ENCODE measurements around the gene NAALADL2.

NAALADL2 gene

DNA sequence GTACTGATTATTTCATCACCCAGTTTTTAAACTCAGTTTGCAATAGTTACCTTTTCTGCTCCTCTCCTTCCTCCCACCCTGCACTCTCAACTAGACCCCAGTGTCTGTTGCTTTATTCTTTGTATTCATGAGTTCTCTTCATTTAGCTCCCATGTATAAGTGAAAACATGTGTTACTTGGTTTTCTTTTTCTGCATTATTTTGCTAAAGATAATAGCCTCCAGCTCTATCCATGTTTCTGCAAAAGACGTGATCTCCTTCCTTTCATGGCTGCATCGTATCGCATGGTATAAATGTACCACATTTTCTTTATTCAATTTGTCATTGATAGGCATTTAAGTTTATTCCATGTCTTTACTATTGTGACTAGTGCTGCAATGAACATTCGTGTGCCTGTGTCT, 79.0 kb downstream of the NAALADL2 start:
- DNase-seq = no peak
- no peaks in the 10 kb centered on the region for H3K4me1 Mint-ChIP-seq
- no peak overlapping the region for H3K27ac Mint-ChIP-seq
- no peaks in the 10 kb centered on the region for H3K27me3 Mint-ChIP-seq
- H3K4me3 Mint-ChIP-seq = no peak overlapping the region
- CTCF ChIA-PET = no interaction called here
- no peaks in the 10 kb centered on the region for H3K36me3 Mint-ChIP-seq
- H3K9me3 Mint-ChIP-seq = peaks cover 14% of the 10 kb centered on the region

DNA sequence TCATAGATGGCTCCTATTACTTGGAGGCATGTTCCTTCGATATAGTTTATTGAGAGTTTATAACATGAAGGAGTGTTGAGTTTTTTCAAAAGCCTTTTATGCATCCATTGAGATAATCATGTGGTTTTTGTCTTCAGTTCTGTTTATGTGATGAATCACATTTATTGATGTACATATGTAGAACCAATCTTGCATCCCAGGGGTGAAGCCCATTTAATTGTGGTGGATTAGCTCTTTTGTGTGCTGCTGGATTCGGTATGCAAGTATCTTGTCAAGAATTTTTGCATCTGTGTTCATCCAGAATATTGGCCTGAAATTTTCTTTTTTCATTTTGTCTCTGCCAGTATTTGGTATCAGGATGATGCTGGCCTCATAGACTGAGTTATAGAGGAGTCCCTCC, 81.0 kb downstream of the NAALADL2 start:
- Mint-ChIP-seq H3K4me1 (no peaks in the 10 kb centered on the region), H3K27ac (no peak overlapping the region), H3K9me3 (peaks cover 20% of the 10 kb centered on the region), H3K36me3 (no peaks in the 10 kb centered on the region), H3K4me3 (no peak overlapping the region), H3K27me3 (no peaks in the 10 kb centered on the region)
- no peak for DNase-seq
- CTCF ChIA-PET = no interaction called here

DNA sequence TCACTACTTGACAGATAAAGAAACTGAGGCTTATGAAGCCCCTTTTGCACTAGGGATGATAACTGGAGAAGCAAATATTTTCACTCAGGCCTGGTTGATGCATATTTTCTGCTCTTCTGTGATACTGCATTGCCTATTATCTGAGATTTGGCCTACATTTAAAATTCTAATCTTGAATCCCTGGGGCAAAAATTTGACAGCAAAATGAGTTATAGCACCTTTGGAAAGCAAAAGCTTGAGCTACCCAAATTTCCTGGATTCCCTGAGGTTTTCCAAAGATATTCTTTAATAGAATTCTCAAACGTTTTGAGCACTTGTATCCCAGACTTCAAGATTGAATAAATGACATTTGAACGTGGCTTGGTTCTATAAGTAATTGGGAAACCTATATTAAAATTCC, 86.1 kb downstream of the NAALADL2 start:
- H3K9me3 Mint-ChIP-seq = peaks cover 25% of the 10 kb centered on the region
- H3K27me3 Mint-ChIP-seq = no peaks in the 10 kb centered on the region
- no peak for DNase-seq
- CTCF ChIA-PET = no interaction called here
- H3K4me1 Mint-ChIP-seq = no peaks in the 10 kb centered on the region
- H3K36me3 Mint-ChIP-seq = no peaks in the 10 kb centered on the region
- no peak overlapping the region for H3K4me3 Mint-ChIP-seq
- no peak overlapping the region for H3K27ac Mint-ChIP-seq

GRCh38 chr3:174945951-174946350, 86.8 kb downstream of the NAALADL2 start:
- CTCF ChIA-PET = no interaction called here
- Mint-ChIP-seq H3K9me3 (peaks cover 20% of the 10 kb centered on the region), H3K4me1 (no peaks in the 10 kb centered on the region), H3K4me3 (no peak overlapping the region), H3K27ac (no peak overlapping the region), H3K27me3 (no peaks in the 10 kb centered on the region), H3K36me3 (no peaks in the 10 kb centered on the region)
- DNase-seq = no peak

GRCh38 chr3:174949523-174949922, 90.4 kb downstream of the NAALADL2 start:
- Mint-ChIP-seq H3K27me3 (no peaks in the 10 kb centered on the region), H3K4me1 (no peaks in the 10 kb centered on the region), H3K9me3 (peaks cover 6% of the 10 kb centered on the region), H3K36me3 (no peaks in the 10 kb centered on the region), H3K4me3 (no peak overlapping the region), H3K27ac (no peak overlapping the region)
- CTCF ChIA-PET = no interaction called here
- no peak for DNase-seq

GRCh38 chr3:174951034-174951433, 91.9 kb downstream of the NAALADL2 start:
- CTCF ChIA-PET = no interaction called here
- Mint-ChIP-seq H3K4me1 (no peaks in the 10 kb centered on the region), H3K27me3 (no peaks in the 10 kb centered on the region), H3K9me3 (peaks cover 6% of the 10 kb centered on the region), H3K36me3 (no peaks in the 10 kb centered on the region), H3K4me3 (no peak overlapping the region), H3K27ac (no peak overlapping the region)
- no peak for DNase-seq

DNA sequence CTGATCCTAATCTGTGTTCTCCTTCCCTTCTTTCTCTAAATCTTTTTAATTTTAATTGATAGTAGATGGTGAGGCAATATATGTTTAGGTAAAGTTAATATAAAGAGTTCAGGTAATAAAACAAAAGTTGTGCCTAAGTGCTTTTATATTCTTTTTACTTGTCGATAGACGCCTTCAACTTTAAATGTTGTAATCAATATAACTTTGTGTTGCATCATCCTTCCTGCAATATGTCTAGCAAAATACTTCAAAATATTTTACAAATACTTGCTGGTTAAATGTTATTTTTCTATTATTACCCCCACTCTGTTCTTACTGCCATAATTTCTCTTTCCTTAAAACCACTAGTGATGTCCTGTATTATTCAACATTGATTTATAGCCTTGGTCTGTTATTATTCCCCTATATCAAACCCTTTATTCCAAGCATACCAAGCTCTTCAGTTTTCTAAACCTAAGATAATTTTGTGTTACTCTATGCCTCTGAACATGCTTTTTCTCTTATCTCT, 92.4 kb downstream of the NAALADL2 start:
- H3K9me3 Mint-ChIP-seq = peaks cover 6% of the 10 kb centered on the region
- H3K36me3 Mint-ChIP-seq = no peaks in the 10 kb centered on the region
- no peaks in the 10 kb centered on the region for H3K27me3 Mint-ChIP-seq
- no peak for DNase-seq
- CTCF ChIA-PET = no interaction called here
- H3K4me1 Mint-ChIP-seq = no peaks in the 10 kb centered on the region
- no peak overlapping the region for H3K27ac Mint-ChIP-seq
- no peak overlapping the region for H3K4me3 Mint-ChIP-seq

GRCh38 chr3:174953068-174953467, 93.9 kb downstream of the NAALADL2 start:
- CTCF ChIA-PET = no interaction called here
- Mint-ChIP-seq H3K36me3 (no peaks in the 10 kb centered on the region), H3K4me1 (no peaks in the 10 kb centered on the region), H3K4me3 (no peak overlapping the region), H3K27me3 (no peaks in the 10 kb centered on the region), H3K27ac (no peak overlapping the region), H3K9me3 (peaks cover 6% of the 10 kb centered on the region)
- DNase-seq = no peak

- Mint-ChIP-seq H3K4me3 (no peak overlapping the region), H3K36me3 (no peaks in the 10 kb centered on the region), H3K27ac (no peak overlapping the region), H3K27me3 (no peaks in the 10 kb centered on the region), H3K9me3 (no peaks in the 10 kb centered on the region), H3K4me1 (no peaks in the 10 kb centered on the region)
- DNase-seq = no peak
- CTCF ChIA-PET = no interaction called here
Measured at GRCh38 chr3:174955513-174956016, 96.4 kb downstream of the NAALADL2 start.

GRCh38 chr3:174957081-174957480, 97.9 kb downstream of the NAALADL2 start:
- H3K9me3 Mint-ChIP-seq = no peaks in the 10 kb centered on the region
- no peaks in the 10 kb centered on the region for H3K4me1 Mint-ChIP-seq
- no peaks in the 10 kb centered on the region for H3K36me3 Mint-ChIP-seq
- DNase-seq = no peak
- H3K4me3 Mint-ChIP-seq = no peak overlapping the region
- CTCF ChIA-PET = no interaction called here
- no peak overlapping the region for H3K27ac Mint-ChIP-seq
- no peaks in the 10 kb centered on the region for H3K27me3 Mint-ChIP-seq

DNA sequence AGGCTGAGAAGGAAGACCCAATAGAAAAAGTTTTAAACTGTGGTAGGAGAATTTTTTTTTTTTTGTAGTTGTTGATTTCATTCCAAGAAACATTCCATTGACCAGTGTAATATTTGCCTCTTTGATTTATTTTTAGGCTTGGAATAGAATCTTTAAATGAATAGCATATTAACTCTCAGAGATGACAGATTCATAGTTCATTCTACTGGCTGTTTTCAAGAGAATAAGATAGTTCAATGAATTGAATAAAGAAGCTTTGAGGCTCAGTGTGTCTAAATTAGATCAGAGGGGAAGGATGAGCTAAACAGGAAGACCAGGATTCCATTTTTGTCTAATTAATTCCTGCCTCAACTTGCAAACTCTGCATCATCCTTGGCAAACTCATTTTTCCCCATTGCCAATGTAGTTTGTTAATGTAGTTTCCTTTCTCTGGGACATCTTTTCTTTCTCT, 98.4 kb downstream of the NAALADL2 start:
- no peak overlapping the region for H3K27ac Mint-ChIP-seq
- H3K4me1 Mint-ChIP-seq = no peaks in the 10 kb centered on the region
- H3K4me3 Mint-ChIP-seq = no peak overlapping the region
- H3K9me3 Mint-ChIP-seq = no peaks in the 10 kb centered on the region
- no peaks in the 10 kb centered on the region for H3K36me3 Mint-ChIP-seq
- no peaks in the 10 kb centered on the region for H3K27me3 Mint-ChIP-seq
- no peak for DNase-seq
- CTCF ChIA-PET = no interaction called here

DNA sequence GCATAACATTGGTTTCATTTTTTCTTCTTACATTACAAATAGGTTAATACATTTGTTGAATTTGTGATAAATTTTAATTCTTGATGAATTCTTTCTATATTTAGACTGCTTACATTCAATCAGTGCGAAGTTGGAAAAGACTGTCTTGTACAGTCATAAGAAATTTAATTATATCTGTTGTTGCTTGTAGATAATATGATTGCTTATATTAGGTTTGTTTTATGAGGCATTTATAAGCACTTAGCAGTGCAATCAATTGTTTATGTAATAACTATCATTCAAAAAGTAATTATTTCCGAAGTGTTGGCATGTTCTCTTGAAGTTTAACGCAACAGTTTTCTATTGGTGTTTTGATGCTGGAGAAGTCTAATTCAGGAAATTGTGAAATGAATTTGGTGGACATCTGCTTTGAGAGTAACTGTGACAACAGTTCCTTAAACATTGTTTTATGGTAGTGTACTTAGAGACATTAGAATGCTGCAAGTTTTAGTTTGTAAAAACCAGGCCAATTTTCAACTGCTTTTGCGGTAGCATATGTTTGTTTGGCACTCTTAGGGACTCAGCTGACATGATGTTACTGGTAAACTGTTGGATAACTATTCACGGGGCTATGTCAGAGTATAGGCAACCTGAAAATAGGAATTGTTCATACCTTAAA, 99.7 kb downstream of the NAALADL2 start:
- DNase-seq = no peak
- no peaks in the 10 kb centered on the region for H3K27me3 Mint-ChIP-seq
- H3K9me3 Mint-ChIP-seq = no peaks in the 10 kb centered on the region

DNA sequence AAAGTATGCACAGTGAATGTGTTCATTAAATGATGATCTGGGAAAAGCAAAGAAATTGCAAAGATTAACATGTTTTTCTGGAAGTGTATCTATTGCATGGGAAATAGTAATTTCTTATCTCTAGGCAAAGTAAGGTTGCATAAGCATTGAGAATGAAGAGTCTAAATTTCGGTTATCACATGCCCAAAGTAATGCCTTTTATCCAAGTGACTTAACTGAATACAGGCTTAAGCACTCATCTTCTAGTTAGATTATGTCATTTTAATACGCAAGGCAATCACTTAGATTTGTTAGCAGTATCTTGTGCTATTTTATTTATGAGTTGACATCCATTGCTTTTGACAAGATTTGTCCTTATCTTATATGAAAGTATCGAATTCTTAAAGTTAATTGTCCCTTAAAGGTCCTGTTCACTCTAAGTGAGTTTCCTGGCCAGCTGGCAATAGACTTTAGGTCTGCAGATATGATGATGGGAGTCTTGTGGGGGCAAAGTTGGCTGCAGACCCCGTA, 100.5 kb downstream of the NAALADL2 start:
- no peaks in the 10 kb centered on the region for H3K36me3 Mint-ChIP-seq
- no peaks in the 10 kb centered on the region for H3K9me3 Mint-ChIP-seq
- no peak overlapping the region for H3K4me3 Mint-ChIP-seq
- DNase-seq = no peak
- CTCF ChIA-PET = no interaction called here
- H3K27me3 Mint-ChIP-seq = no peaks in the 10 kb centered on the region
- H3K4me1 Mint-ChIP-seq = no peaks in the 10 kb centered on the region
- H3K27ac Mint-ChIP-seq = no peak overlapping the region

More for the DNA sequence above, 99.7 kb downstream of the NAALADL2 start:
- CTCF ChIA-PET = no interaction called here
- Mint-ChIP-seq H3K4me1 (no peaks in the 10 kb centered on the region), H3K27ac (no peak overlapping the region), H3K4me3 (no peak overlapping the region), H3K36me3 (no peaks in the 10 kb centered on the region)

DNA sequence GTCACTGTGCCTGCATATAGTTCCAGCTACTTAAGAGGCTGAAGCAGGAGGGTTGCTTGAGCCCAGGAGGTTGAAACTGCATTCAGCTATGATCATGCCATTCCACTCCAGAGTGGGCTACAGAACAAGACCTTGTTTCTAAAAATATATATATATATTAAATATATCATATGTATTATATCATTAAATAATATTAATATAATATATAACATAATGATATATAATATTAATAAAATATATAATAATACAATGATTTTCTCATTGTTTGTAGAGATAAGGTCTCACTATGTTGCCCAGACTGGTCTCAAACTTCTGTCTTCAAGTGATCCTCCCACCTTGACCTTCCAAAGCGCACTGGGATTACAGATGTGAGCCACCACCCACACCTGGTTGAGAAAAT, 101.8 kb downstream of the NAALADL2 start:
- Mint-ChIP-seq H3K4me1 (no peaks in the 10 kb centered on the region), H3K27me3 (no peaks in the 10 kb centered on the region), H3K36me3 (no peaks in the 10 kb centered on the region), H3K9me3 (no peaks in the 10 kb centered on the region), H3K27ac (no peak overlapping the region), H3K4me3 (no peak overlapping the region)
- CTCF ChIA-PET = no interaction called here
- DNase-seq = no peak

DNA sequence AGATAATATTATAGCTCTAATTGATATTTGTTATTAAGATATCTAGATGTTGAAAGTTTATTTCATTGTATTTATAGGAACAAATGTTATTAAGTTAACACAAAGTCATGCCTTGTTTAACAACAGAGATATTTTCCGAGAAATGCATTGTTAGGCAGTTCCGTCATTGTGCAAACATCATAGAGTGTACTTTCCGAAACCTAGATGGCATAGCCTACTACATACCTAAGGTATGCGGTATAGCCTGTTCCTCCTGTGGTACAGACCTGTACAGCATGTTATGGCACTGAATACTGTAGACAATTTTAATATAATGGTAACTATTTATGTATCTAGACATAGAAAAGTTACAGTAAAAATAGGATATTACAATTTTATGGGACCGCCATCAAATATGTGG, 114.3 kb downstream of the NAALADL2 start:
- Mint-ChIP-seq H3K4me1 (no peaks in the 10 kb centered on the region), H3K27ac (no peak overlapping the region), H3K9me3 (peaks cover 5% of the 10 kb centered on the region), H3K27me3 (no peaks in the 10 kb centered on the region), H3K4me3 (no peak overlapping the region), H3K36me3 (no peaks in the 10 kb centered on the region)
- DNase-seq = no peak
- CTCF ChIA-PET = interaction anchor here (0.7 kb wide), 1 partner anchor 612 kb away, joined by 5 read pairs; no protein-coding TSS in a partner anchor

Data from activated naive CD4-positive, alpha-beta T cell treated with anti-CD3 and anti-CD28 coated beads, Interleukin-2, amount 10 ng/mL, durations not matched to agents 7 days and 5 days (primary cell).